Uterus (tissue), 4 donors: ENCODE data around the gene ANKH. TPM values are rescaled to one million over a fixed set of nuclear protein-coding genes. Genes with fewer than 3 reads are reported as not detected.

Source experiments
- DNase-seq, 2 donors: peaks; one replicate each; pipeline ENCODE4 v3.0.0-alpha.2; 2019 to 2020
- H3K27ac ChIP-seq, 2 donors: fragments of 200-600 bp; sonication (generic); 1 replicate in 1 of 2; 2 replicates in 1 of 2; pipeline ENCODE4 v1.5.1; 2016 to 2018
- H3K27me3 ChIP-seq, 2 donors: fragments of 200-600 bp; sonication (generic); one replicate each; pipeline ENCODE4 v1.5.1; 2018 to 2019; ENCODE audit warnings: control low read depth in 1 of 2
- H3K36me3 ChIP-seq, 2 donors: fragments of 200-600 bp; sonication (generic); one replicate each; pipeline ENCODE4 v1.5.1; 2019; ENCODE audit warnings: control low read depth in 1 of 2
- H3K4me1 ChIP-seq, 2 donors: fragments of 200-600 bp; sonication (generic); one replicate each; pipeline ENCODE4 v1.5.1; 2018 to 2019; ENCODE audit warnings: control low read depth in 1 of 2
- H3K4me3 ChIP-seq, 2 donors: fragments of 200-600 bp; sonication (generic); 1 replicate in 1 of 2; 2 replicates in 1 of 2; pipeline ENCODE4 v1.5.1; 2018 to 2019; ENCODE audit warnings: mild to moderate bottlenecking in 1 of 2
- H3K9me3 ChIP-seq, 2 donors: fragments of 200-600 bp; sonication (generic); one replicate each; pipeline ENCODE4 v1.5.1; 2019; ENCODE audit warnings: control low read depth in 1 of 2
- CTCF ChIP-seq, 4 experiments: fragments of 200-600 bp in 2 of 4; fragments of 450-650 bp in 2 of 4; sonication (generic) in 2 of 4; IDR thresholded peaks; one replicate each; pipeline ENCODE4 v1.5.1; 2016 to 2019; ENCODE audit warnings: antibody characterized with exemption in 4 of 4, mild to moderate bottlenecking in 2 of 4, moderate library complexity in 1 of 4
- POLR2A ChIP-seq, 2 donors: fragments of 450-650 bp; IDR thresholded peaks; one replicate each; pipeline ENCODE4 v1.6.1; 2016; ENCODE audit warnings: antibody characterized with exemption in 2 of 2, mild to moderate bottlenecking in 1 of 2, moderate library complexity in 1 of 2
- intact Hi-C: fragments of 100-400 bp; cut with DNase I; formaldehyde crosslinking; loops from one replicate; pipeline ENCODE4 v1.15.1; 2023; ENCODE audit warnings: low total_unique reads
- total RNA-seq, 4 donors: library from RNA; depleted of rRNA in 3 of 4; stranded (reverse); fragments of >200 nt in 3 of 4; gene quantifications; one replicate each; pipeline versions ENCODE4 v1.1.0 to v1.2.4, GENCODE V29; 2014 to 2023
- donor health status: DM: yes; HTN: yes; CAD: no.

Gene ANKH
- total RNA-seq, 4 donors from 2014 or later, result 2.9 to 47.7 (median 26.9) TPM

- no peaks in the 10 kb centered on the region for H3K27me3 ChIP-seq
- H3K27ac ChIP-seq, result no peak overlapping the region
- intact Hi-C loops, result no loop called here
- no peak for DNase-seq
- no peaks in the 10 kb centered on the region for H3K36me3 ChIP-seq
- no peak overlapping the region for H3K4me3 ChIP-seq
- no peaks in the 10 kb centered on the region for H3K4me1 ChIP-seq
- no peaks in the 10 kb centered on the region for H3K9me3 ChIP-seq
- TF ChIP-seq POLR2A (IDR thresholded peaks at IDR 0.05) (no peak), CTCF (IDR thresholded peaks at IDR 0.05) (no peak)
Measured at GRCh38 chr5:14756478-14756877, 115.1 kb downstream of the ANKH start.

DNA sequence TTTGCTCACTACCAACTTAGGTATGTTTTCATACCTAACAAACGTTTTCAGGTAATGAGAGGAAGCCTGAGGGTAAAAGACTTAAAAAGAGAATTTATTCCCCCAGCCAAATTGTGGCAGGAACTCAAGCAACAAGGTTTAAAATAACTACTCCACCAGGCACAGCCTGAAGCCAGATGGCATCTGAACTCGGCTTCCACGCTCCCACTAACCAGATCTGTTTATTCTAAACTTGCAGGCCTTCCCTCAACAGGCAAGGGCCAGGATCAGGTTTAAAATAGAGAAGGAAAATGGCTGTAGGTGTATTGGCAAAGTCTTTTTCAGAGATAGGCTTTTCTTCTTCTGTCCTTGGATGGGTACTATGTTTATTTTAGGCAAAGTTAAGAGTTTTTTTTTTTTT, 117.6 kb downstream of the ANKH start:
- H3K36me3 ChIP-seq, result no peaks in the 10 kb centered on the region
- H3K4me3 ChIP-seq, result no peak overlapping the region
- no peak for TF ChIP-seq CTCF (IDR thresholded peaks at IDR 0.05)
- no peak for TF ChIP-seq POLR2A (IDR thresholded peaks at IDR 0.05)
- no peaks in the 10 kb centered on the region for H3K9me3 ChIP-seq
- H3K27ac ChIP-seq, result no peak overlapping the region
- intact Hi-C loops, result no loop called here
- H3K4me1 ChIP-seq, result no peaks in the 10 kb centered on the region
- H3K27me3 ChIP-seq, result no peaks in the 10 kb centered on the region
- DNase-seq, result no peak

DNA sequence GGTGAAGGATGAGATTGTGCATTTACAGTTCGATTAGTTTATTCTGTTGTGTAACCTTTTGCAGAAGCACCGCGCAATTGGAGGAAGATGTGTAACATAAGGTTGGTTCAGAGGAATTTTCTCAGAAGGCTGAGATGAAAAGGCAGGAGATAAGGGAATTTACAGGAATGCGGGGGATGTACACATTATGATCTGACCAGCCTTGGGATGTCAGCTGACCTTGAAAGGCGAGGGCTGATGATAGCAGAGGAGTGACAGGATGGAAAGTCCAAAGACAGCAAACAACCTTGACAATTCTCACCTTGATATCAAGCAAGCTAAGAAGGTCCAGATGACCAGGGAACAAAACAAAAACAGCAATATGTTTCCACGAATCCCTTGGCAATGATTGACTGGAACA, 118.3 kb downstream of the ANKH start:
- Histone ChIP-seq H3K36me3 (no peaks in the 10 kb centered on the region), H3K4me1 (no peaks in the 10 kb centered on the region), H3K27me3 (no peaks in the 10 kb centered on the region), H3K4me3 (no peak overlapping the region), H3K9me3 (no peaks in the 10 kb centered on the region), H3K27ac (no peak overlapping the region)
- no peak for DNase-seq
- intact Hi-C loops, result no loop called here
- no peak for TF ChIP-seq POLR2A (IDR thresholded peaks at IDR 0.05)
- TF ChIP-seq CTCF (IDR thresholded peaks at IDR 0.05), result no peak

DNA sequence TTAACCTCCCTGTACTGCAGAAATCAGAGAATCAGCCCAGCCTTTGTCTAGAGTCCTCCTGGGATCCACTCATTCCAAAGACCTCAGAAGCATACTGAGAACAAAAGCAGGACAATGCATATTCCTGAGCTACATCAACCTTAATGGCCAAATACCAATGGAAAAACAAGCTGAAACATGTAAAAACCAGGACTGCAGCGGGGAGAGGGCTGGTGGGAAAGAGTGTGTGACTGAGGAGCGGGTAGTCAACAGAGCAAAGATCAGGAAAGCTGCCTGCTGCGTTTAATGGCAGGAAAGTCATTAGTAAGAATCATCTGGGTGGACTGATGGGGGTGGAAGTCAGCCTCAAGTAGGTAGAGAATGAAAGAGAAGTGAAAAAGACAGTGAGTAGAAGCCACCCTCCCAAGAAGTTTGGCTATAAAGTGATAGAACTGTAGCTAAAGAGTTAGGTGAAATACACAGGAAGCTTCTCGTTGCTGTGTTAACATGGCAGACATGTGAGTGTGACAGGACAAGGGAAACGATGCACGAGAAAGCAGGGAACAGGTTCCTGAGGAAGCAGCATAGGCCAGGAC, 119.0 kb downstream of the ANKH start:
- Histone ChIP-seq H3K27ac (no peak overlapping the region), H3K4me3 (no peak overlapping the region), H3K36me3 (no peaks in the 10 kb centered on the region), H3K4me1 (no peaks in the 10 kb centered on the region), H3K9me3 (no peaks in the 10 kb centered on the region), H3K27me3 (no peaks in the 10 kb centered on the region)
- intact Hi-C loops, result no loop called here
- TF ChIP-seq POLR2A (IDR thresholded peaks at IDR 0.05) (no peak), CTCF (IDR thresholded peaks at IDR 0.05) (no peak)
- DNase-seq, result no peak

DNA sequence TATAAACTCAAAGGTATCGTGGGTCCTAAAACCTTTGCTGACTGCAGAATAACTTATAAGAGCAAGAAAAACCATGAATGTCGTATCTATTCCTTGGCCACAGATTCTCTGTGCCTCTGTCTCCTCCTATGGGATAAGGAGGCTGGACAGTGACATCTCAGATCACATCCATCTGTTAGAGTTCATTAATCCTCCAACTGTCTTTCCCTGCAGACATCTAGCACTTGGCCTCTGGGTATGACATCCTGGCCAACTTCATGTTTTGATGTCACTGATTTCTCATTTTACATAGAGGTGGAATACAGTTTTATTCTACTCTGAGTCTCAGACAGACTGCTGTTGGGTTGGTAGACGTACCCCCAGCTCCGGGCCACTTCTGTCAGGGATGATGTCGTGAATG, 120.9 kb downstream of the ANKH start:
- intact Hi-C loops, result no loop called here
- no peak for TF ChIP-seq CTCF (IDR thresholded peaks at IDR 0.05)
- TF ChIP-seq POLR2A (IDR thresholded peaks at IDR 0.05), result no peak
- H3K9me3 ChIP-seq, result no peaks in the 10 kb centered on the region
- H3K27ac ChIP-seq, result no peak overlapping the region
- H3K4me3 ChIP-seq, result no peak overlapping the region
- no peak for DNase-seq
- H3K27me3 ChIP-seq, result no peaks in the 10 kb centered on the region
- no peaks in the 10 kb centered on the region for H3K4me1 ChIP-seq
- H3K36me3 ChIP-seq, result no peaks in the 10 kb centered on the region
